Activated gamma-delta T cell (primary cell): ENCODE measurements around the gene CRLF3.
"Not testable (repeated sequence)": the region's sequence is repeated elsewhere in the genome, so short reads cannot be mapped to it uniquely, and the experiment has no call there.

Experiments used
- DNase-seq: peaks from one replicate; lab custom pipeline; 2025; lab: John Stamatoyannopoulos, UW

The CRLF3 gene

GRCh38 chr17:30735644-30736043, 88.8 kb downstream of the CRLF3 start:
- not testable (repeated sequence) for DNase-seq

- not testable (repeated sequence) for DNase-seq
Measured at GRCh38 chr17:30735206-30735605, 89.3 kb downstream of the CRLF3 start.

GRCh38 chr17:30734153-30734552, 90.3 kb downstream of the CRLF3 start:
- not testable (repeated sequence) for DNase-seq
